Activated CD4-positive, alpha-beta T cell treated with anti-CD3 and anti-CD28 coated beads, Interleukin-2, amount 10 ng/mL, durations not matched to agents 24 days and 14 days (primary cell): ENCODE data around the gene CDC42EP5. TPM values are rescaled to one million over a fixed set of nuclear protein-coding genes. Genes with fewer than 3 reads are reported as not detected.

Experiments
- DNase-seq: peaks from one replicate; pipeline ENCODE4 v3.0.0; 2022
- H3K27ac Mint-ChIP-seq: one replicate; pipeline ENCODE4 v1.8.0; 2022; ENCODE audit warnings: mild to moderate bottlenecking, mixed read lengths
- H3K27me3 Mint-ChIP-seq: one replicate; pipeline ENCODE4 v1.8.0; 2022; ENCODE audit warnings: mixed read lengths
- H3K36me3 Mint-ChIP-seq: one replicate; pipeline ENCODE4 v1.8.0; 2022; ENCODE audit warnings: low read depth, mild to moderate bottlenecking, mixed read lengths
- H3K4me1 Mint-ChIP-seq: one replicate; pipeline ENCODE4 v1.8.0; 2021; ENCODE audit warnings: mixed read lengths
- H3K4me3 Mint-ChIP-seq: one replicate; pipeline ENCODE4 v1.8.0; 2022; ENCODE audit warnings: mild to moderate bottlenecking, moderate library complexity, mixed read lengths
- H3K9me3 Mint-ChIP-seq: one replicate; pipeline ENCODE4 v1.8.0; 2021; ENCODE audit warnings: mixed read lengths
- intact Hi-C: fragments of 100-400 bp; cut with micrococcal nuclease; formaldehyde crosslinking; loops from one replicate; pipeline ENCODE4 v1.15.1; 2023
- total RNA-seq: library from RNA; stranded (reverse); gene quantifications from 2 replicates; pipeline ENCODE4 v1.2.3, GENCODE V29; 2022

CDC42EP5 gene
- total RNA-seq, 1 donor from 2014 or later: 0.61 TPM

DNA sequence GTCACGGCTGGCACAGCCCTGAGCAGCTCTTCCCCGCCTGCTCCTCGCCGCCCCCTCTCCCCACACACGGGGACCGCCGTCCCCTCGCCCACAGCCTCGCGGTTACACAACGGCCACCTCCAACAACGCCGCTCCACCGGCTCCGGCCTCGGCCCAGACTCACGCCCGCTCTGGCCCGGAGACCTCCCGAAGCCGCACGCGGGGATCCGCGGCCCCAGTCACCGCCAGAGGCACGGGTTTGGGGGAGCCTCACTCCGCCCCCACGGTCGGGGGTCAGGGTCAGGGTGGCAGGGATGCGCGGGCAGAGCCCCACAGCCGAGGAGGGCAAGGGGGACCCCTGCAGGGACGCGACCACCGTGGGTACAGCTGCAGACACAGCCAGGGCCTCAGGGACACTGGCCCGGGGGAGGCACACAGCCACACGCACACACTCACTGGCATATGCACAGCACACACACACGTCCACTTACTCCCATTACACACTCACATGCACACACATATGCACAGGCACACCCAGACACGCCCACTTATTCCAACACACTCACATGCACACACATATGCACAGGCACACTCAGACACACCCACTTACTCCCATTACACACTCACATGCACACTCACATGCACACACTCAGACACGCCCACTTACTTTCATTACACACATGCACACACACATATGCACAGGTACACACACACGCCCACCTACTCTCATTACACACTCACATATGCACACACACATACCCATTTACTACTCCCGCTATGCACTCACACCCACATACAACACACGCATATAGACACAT lies 56.2 kb downstream of the CDC42EP5 start:
- Mint-ChIP-seq H3K4me1 (peaks cover 13% of the 10 kb centered on the region), H3K9me3 (peaks cover 10% of the 10 kb centered on the region), H3K27me3 (peaks cover 29% of the 10 kb centered on the region), H3K4me3 (no peak overlapping the region), H3K27ac (no peak overlapping the region), H3K36me3 (no peaks in the 10 kb centered on the region)
- no peak for DNase-seq
- intact Hi-C loops: no loop called here

DNA sequence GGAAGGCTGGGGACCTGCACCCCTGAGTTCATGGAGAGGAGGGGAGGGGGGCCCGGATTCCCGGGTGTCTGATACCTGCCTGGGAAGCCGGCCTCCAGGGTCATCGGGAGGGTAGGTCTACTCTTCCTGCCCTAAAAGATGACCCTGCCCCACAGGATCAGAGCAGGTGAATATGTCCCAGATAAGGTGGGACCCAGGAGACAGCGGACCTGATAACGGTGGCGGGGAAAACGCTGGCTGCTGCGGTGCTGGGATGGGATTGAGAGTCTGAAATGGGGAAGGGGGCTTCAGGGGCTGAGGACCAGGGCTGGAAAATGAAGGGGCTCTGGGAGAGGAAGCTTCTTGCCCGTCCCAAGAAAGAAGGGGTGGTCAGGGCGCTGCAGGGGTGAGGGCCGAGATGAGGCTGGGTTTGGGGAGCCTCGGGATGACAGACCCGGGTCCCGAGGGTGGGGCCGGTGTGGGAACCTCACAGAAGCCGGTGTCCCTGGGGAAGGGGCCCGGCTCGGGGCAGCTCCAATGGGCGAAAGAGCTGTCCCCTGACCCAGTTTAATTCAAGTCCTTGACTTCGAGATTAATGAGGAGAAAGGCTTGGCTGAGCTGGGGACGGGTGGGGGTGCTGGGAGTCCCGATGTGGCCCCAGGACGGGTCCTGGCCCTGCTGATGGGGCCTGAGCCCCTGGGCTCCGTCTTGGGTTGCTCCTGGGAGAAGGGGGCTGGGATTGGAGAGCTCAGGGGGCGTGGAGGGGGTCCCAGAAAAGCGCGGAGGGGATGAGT lies 57.0 kb downstream of the CDC42EP5 start:
- Mint-ChIP-seq H3K9me3 (peaks cover 10% of the 10 kb centered on the region), H3K4me1 (peaks cover 13% of the 10 kb centered on the region), H3K4me3 (no peak overlapping the region), H3K27me3 (peaks cover 31% of the 10 kb centered on the region), H3K27ac (no peak overlapping the region), H3K36me3 (no peaks in the 10 kb centered on the region)
- no peak for DNase-seq
- intact Hi-C loops: no loop called here

DNA sequence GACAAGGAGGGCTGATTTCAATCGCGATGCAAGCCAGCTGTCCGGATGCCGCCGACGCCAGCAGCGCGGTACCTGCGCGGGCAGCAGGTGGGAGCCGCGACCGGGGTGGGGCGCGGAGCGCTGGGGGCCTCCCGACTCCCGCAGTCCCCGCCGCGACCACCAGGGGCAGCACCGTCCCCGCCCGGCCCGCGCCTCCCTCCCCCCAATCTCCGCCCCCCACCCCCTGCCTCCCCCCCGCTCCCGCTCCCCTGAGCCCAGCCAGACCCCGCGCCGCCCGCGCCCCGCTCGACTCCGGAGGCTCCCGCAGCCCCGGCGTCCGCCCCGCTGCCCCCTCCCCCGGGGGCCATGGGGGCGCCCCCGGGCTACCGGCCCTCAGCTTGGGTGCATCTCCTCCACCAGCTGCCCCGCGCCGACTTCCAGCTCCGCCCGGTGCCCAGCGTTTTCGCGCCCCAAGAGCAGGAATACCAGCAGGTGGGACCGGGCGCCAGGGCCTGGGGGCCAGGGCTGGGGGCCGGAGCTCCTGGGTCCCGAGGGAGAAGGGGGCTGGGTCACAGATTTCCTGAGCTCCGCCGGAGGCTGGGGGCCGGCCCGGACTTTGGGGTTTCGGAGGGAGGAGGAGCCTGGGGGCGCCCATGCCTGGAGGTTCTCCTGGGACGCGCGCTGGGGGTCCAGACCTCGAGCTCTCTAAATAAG lies 57.7 kb downstream of the CDC42EP5 start, which contains the start of gene TTYH1:
TSS of gene TTYH1 (plus strand) at position 257 of the 693 bp plus-strand sequence. CDS start at position 346, 89 bp downstream.
- peaks cover 10% of the 10 kb centered on the region for H3K9me3 Mint-ChIP-seq

More for the DNA sequence above, 57.7 kb downstream of the CDC42EP5 start, which contains the start of gene TTYH1:
- no peaks in the 10 kb centered on the region for H3K36me3 Mint-ChIP-seq
- intact Hi-C loops: no loop called here
- peaks cover 13% of the 10 kb centered on the region for H3K4me1 Mint-ChIP-seq
- H3K27me3 Mint-ChIP-seq: peaks cover 36% of the 10 kb centered on the region
- peak; percentile 77 for DNase-seq
- no peak within 1 kb of the TSS for H3K27ac Mint-ChIP-seq
- H3K4me3 Mint-ChIP-seq: no peak within 1 kb of the TSS

Other genes starting within 250 kb of the CDC42EP5 start
- 0.09 TPM in 1 of 2 replicates, not detected in the other for gene LILRA6, start 230.5 kb downstream of the CDC42EP5 start, total RNA-seq
- not detected in 2 replicates for gene LILRB5, start 216.0 kb downstream of the CDC42EP5 start, total RNA-seq
- gene LILRB2, start 192.2 kb downstream of the CDC42EP5 start, total RNA-seq: not detected in 2 replicates
- not detected in 2 replicates for gene LILRA5, start 160.1 kb downstream of the CDC42EP5 start, total RNA-seq
- not detected in 2 replicates for gene LILRA4, start 134.1 kb downstream of the CDC42EP5 start, total RNA-seq
- 5.9 and 7.7 TPM in 2 replicates for gene LAIR1, start 108.4 kb downstream of the CDC42EP5 start, total RNA-seq
- gene TTYH1, start 57.8 kb downstream of the CDC42EP5 start, total RNA-seq: 0.21 and 0.78 TPM in 2 replicates
- 202 and 214 TPM in 2 replicates for gene LENG8, start 24.1 kb downstream of the CDC42EP5 start, total RNA-seq
- gene LENG9, start 9.5 kb downstream of the CDC42EP5 start, total RNA-seq: 8.2 and 8.3 TPM in 2 replicates
- gene LAIR2, start 29.5 kb upstream of the CDC42EP5 start, total RNA-seq: 34.2 and 35.0 TPM in 2 replicates
- gene LILRA2, start 100.5 kb upstream of the CDC42EP5 start, total RNA-seq: not detected in 2 replicates
- not detected in 2 replicates for gene LILRA1, start 120.3 kb upstream of the CDC42EP5 start, total RNA-seq
- 0.33 TPM in 1 of 2 replicates, not detected in the other for gene LILRB1, start 157.2 kb upstream of the CDC42EP5 start, total RNA-seq
- not detected in 2 replicates for gene LILRB4, start 189.7 kb upstream of the CDC42EP5 start, total RNA-seq